Melanocyte of skin (primary cell): ENCODE measurements around the gene SLC35G6. TPM values are rescaled to one million over a fixed set of nuclear protein-coding genes. Genes with fewer than 3 reads are reported as not detected.

ENCODE experiments used
- total RNA-seq, 2 donors: library from RNA; depleted of rRNA; stranded (reverse); fragments of >200 nt; gene quantifications; 2 replicates each; pipeline ENCODE4 v1.2.3, GENCODE V29; 2012

SLC35G6 gene
- total RNA-seq = not detected

GRCh38 chr17:7481275-7481674 is at the start of gene SLC35G6:
Gene SLC35G6 (plus strand): TSS chr17:7481446. CDS start chr17:7481517, 71 bp downstream.

DNA sequence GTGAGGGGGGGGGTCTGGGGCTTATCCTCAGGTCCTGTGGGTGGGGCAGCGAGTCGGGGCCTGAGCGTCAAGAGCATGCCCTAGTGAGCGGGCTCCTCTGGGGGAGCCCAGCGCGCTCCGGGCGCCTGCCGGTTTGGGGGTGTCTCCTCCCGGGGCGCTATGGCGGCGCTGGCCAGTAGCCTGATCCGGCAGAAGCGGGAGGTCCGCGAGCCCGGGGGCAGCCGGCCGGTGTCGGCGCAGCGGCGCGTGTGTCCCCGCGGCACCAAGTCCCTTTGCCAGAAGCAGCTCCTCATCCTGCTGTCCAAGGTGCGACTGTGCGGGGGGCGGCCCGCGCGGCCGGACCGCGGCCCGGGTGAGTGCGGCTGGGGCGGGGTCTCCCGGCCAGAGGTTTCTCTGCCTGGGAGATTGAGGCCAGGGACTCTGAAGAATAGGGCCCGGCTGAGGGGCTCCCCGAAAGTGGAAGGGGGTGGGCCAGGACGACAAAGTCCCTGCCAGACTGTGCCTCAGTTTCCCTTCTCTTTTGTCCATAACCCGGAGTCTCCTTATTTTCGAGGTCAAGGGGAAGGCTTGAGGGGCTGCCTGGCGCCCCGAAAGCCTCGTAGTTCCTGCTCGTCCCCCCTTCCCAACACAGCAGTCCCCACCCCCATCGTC is 41.7 kb upstream of the SLC35G6 start, which contains the start of gene FGF11:
FGF11 (plus strand) TSS at position 51 of the 651 bp plus-strand sequence; CDS start at position 160, 109 bp downstream.

DNA sequence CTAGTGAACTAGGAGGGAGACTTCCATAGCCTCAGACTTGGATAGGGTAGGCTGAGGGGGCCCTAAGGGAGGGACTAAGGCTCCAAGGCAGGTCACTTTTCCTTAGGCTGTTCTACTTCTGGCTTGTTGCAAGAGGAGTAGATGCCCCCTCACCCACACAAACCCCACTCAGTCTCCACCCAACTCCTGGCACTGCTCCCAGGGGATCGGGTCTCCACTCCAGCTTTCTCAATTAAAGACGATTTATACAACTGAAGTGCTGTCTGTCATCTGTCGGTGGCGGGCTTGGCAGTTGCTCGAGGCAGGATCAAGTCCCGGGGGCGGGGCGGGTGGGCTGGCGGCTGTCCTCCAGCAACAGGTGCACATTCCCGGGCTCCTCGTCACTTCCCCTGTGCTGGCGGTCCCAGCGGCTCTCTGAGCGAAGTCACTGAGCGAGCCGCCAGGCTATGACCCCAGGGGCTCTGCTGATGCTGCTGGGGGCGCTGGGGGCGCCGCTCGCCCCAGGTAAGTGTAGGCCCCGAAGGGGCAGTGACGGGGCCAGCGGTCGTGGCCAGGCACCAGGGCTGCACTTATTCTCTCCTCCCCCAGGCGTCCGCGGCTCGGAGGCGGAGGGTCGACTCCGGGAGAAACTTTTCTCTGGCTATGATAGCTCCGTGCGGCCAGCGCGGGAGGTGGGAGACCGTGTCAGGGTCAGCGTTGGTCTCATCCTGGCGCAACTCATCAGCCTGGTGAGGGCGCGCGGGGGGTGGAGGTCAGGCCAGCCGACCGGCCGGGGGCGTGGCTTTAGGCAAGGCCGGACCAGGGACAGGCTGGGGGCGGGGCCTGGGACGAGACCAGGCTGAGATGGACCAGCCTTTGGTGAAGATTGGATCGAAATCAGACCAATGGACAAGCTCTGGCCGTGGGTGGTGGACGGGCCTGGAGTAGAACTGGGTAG is 36.3 kb upstream of the SLC35G6 start, which contains the start of gene CHRNB1:
CHRNB1 (plus strand) TSS at position 380 of the 937 bp plus-strand sequence; CDS start at position 447, 67 bp downstream.

DNA sequence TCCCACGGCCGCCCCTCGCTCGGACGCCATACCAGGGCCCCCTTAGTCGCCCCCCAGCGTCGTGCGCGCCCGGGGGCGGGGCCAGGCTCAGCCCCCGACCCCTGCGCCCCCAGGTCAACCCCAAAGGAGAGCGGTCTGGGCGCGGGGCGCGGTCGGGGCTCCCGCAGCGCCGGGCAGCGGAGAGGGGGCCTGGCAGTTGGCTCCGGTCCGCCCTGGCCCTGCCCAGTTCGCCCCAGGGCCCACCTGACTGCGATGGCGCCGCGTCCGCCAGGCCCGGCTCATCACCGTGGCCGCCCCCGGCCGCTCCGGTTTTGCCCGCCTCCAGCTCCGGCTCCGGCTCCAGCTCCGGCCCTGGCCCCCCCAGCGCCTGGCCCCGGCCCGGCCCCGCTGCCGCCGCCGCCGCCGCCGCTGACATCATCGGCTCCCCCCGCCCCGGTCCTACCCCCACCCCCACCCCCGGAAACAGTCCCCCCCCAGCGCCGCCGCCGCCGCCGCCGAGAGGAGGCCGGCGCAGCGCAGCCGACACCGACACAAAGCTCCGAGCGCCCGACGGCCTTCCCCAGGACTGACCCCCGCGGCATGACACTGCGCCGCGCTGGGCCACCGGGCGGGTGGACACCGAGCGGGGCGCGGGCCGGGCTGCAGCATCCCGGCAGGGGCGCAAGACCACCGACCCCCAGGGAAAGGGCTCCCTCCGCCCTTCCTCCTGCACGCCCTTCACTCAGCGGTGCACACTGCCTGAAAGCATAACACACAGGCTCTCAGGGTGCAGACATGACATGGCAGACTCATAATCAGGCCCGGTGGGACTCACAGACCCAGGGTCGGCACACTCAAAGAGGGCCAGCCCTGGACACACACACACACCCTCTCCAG is 1.8 kb upstream of the SLC35G6 start, which contains the start of gene ZBTB4:
ZBTB4 (minus strand) TSS at position 419 of the 876 bp plus-strand sequence. CDS start 12,830 bp downstream, outside the sequence.

GRCh38 chr17:7484067-7484918 is 3.0 kb downstream of the SLC35G6 start, which contains the start of gene POLR2A:
Gene POLR2A (plus strand): TSS chr17:7484366.

Other genes starting within 250 kb of the SLC35G6 start
- gene DVL2, start 246.9 kb upstream of the SLC35G6 start, total RNA-seq = 100 to 1,000 TPM in 1 of 2 donors, 10 to 100 TPM in 1; 98.6 to 107 TPM
- 10 to 100 TPM; 65.7 to 80.9 TPM for gene PHF23, start 242.0 kb upstream of the SLC35G6 start, total RNA-seq
- gene GABARAP, start 239.0 kb upstream of the SLC35G6 start, total RNA-seq = 100 to 1,000 TPM; 165 to 225 TPM
- 10 to 100 TPM; 18.6 to 30.3 TPM for gene CTDNEP1, start 229.7 kb upstream of the SLC35G6 start, total RNA-seq
- gene ELP5, start 229.2 kb upstream of the SLC35G6 start, total RNA-seq = 10 to 100 TPM; 33.7 to 47.3 TPM
- under 1 TPM; 0.69 to 1.00 TPM for gene CLDN7, start 219.0 kb upstream of the SLC35G6 start, total RNA-seq
- under 1 TPM; under 0.01 to 0.34 TPM for gene SLC2A4, start 199.7 kb upstream of the SLC35G6 start, total RNA-seq
- under 1 TPM in 1 of 2 donors, not detected in 1; 0.67 TPM for gene YBX2, start 186.8 kb upstream of the SLC35G6 start, total RNA-seq
- gene EIF5A, start 173.8 kb upstream of the SLC35G6 start, total RNA-seq = 100 to 1,000 TPM; 830 to 988 TPM
- 10 to 100 TPM; 74.7 to 87.2 TPM for gene GPS2, start 166.1 kb upstream of the SLC35G6 start, total RNA-seq
- gene NEURL4, start 152.1 kb upstream of the SLC35G6 start, total RNA-seq = 10 to 100 TPM; 14.8 to 16.7 TPM
- gene ACAP1, start 144.9 kb upstream of the SLC35G6 start, total RNA-seq = under 1 TPM in 1 of 2 donors, not detected in 1; 0.67 TPM
- 1 to 10 TPM; 1.3 to 3.4 TPM for gene KCTD11, start 129.3 kb upstream of the SLC35G6 start, total RNA-seq
- not detected for gene TMEM95, start 126.3 kb upstream of the SLC35G6 start, total RNA-seq
- under 1 TPM; 0.69 to 1.00 TPM for gene TNK1, start 100.4 kb upstream of the SLC35G6 start, total RNA-seq
- gene PLSCR3, start 86.9 kb upstream of the SLC35G6 start, total RNA-seq = 10 to 100 TPM in 1 of 2 donors, 1 to 10 TPM in 1; 9.6 to 12.0 TPM
- gene TMEM256, start 77.3 kb upstream of the SLC35G6 start, total RNA-seq = 100 to 1,000 TPM in 1 of 2 donors, 10 to 100 TPM in 1; 73.0 to 107 TPM
- gene NLGN2, start 73.6 kb upstream of the SLC35G6 start, total RNA-seq = 1 to 10 TPM; 4.0 to 4.1 TPM
- gene SPEM1, start 61.1 kb upstream of the SLC35G6 start, total RNA-seq = not detected
- not detected for gene SPEM2, start 55.8 kb upstream of the SLC35G6 start, total RNA-seq
- not detected for gene SPEM3, start 52.6 kb upstream of the SLC35G6 start, total RNA-seq
- gene TMEM102, start 46.0 kb upstream of the SLC35G6 start, total RNA-seq = 1 to 10 TPM; 7.3 to 7.9 TPM
- under 1 TPM; under 0.01 to 0.33 TPM for gene FGF11, start 41.9 kb upstream of the SLC35G6 start, total RNA-seq
- 1 to 10 TPM; 5.5 to 5.7 TPM for gene CHRNB1, start 36.4 kb upstream of the SLC35G6 start, total RNA-seq
- gene ZBTB4, start 1.8 kb upstream of the SLC35G6 start, total RNA-seq = 10 to 100 TPM; 16.3 to 23.1 TPM
- 10 to 100 TPM; 95.3 to 96.9 TPM for gene POLR2A, start 2.9 kb downstream of the SLC35G6 start, total RNA-seq
- gene TNFSF12, start 67.6 kb downstream of the SLC35G6 start, total RNA-seq = 10 to 100 TPM; 14.8 to 19.3 TPM
- 1 to 10 TPM; 2.4 to 2.7 TPM for gene TNFSF13, start 77.3 kb downstream of the SLC35G6 start, total RNA-seq
- 100 to 1,000 TPM in 1 of 2 donors, 10 to 100 TPM in 1; 67.4 to 114 TPM for gene SENP3, start 80.5 kb downstream of the SLC35G6 start, total RNA-seq
- gene CD68, start 98.2 kb downstream of the SLC35G6 start, total RNA-seq = 10 to 100 TPM; 18.3 to 20.0 TPM
- gene MPDU1, start 102.4 kb downstream of the SLC35G6 start, total RNA-seq = 100 to 1,000 TPM; 181 to 189 TPM
- under 1 TPM in 1 of 2 donors, not detected in 1; 0.33 TPM for gene SOX15, start 108.6 kb downstream of the SLC35G6 start, total RNA-seq
- gene FXR2, start 133.5 kb downstream of the SLC35G6 start, total RNA-seq = 10 to 100 TPM; 36.3 to 36.5 TPM
- 10 to 100 TPM; 22.4 to 24.6 TPM for gene SAT2, start 146.4 kb downstream of the SLC35G6 start, total RNA-seq
- under 1 TPM; 0.33 to 0.34 TPM for gene SHBG, start 148.7 kb downstream of the SLC35G6 start, total RNA-seq
- gene ATP1B2, start 169.5 kb downstream of the SLC35G6 start, total RNA-seq = not detected
- gene TP53, start 206.0 kb downstream of the SLC35G6 start, total RNA-seq = 10 to 100 TPM; 43.0 to 47.1 TPM
- 10 to 100 TPM in 1 of 2 donors, 1 to 10 TPM in 1; 8.6 to 17.3 TPM for gene WRAP53, start 207.0 kb downstream of the SLC35G6 start, total RNA-seq
- gene EFNB3, start 223.8 kb downstream of the SLC35G6 start, total RNA-seq = 1 to 10 TPM in 1 of 2 donors, under 1 TPM in 1; 0.33 to 1.0 TPM
- gene DNAH2, start 236.3 kb downstream of the SLC35G6 start, total RNA-seq = under 1 TPM; under 0.01 TPM